ENCODE measurements around the gene CCDC185.

- TF ChIP-seq CTCF (conservative IDR thresholded peaks at IDR 0.05 in 1 of 2, IDR thresholded peaks at IDR 0.05 in 1 of 2; ENCODE audit: low read depth in 1 of 2, low read length in 2 of 2) (no peak), EZH2 (IDR thresholded peaks at IDR 0.05; ENCODE audit: low read length, missing control alignments) (no peak)
Measured at GRCh38 chr1:223417444-223417843, 24.2 kb downstream of the CCDC185 start.
